C4-2B (cell line): Measurements from ENCODE around the gene SLC51B.

Source experiments
- CTCF ChIP-seq: fragments of 450-650 bp; conservative IDR thresholded peaks from 2 replicates; pipeline ENCODE4 v1.5.1; 2017; ENCODE audit warnings: mild to moderate bottlenecking
- ZFX ChIP-seq: fragments of 450-650 bp; IDR thresholded peaks from 2 replicates; pipeline ENCODE4 v1.6.1; 2017

DNA sequence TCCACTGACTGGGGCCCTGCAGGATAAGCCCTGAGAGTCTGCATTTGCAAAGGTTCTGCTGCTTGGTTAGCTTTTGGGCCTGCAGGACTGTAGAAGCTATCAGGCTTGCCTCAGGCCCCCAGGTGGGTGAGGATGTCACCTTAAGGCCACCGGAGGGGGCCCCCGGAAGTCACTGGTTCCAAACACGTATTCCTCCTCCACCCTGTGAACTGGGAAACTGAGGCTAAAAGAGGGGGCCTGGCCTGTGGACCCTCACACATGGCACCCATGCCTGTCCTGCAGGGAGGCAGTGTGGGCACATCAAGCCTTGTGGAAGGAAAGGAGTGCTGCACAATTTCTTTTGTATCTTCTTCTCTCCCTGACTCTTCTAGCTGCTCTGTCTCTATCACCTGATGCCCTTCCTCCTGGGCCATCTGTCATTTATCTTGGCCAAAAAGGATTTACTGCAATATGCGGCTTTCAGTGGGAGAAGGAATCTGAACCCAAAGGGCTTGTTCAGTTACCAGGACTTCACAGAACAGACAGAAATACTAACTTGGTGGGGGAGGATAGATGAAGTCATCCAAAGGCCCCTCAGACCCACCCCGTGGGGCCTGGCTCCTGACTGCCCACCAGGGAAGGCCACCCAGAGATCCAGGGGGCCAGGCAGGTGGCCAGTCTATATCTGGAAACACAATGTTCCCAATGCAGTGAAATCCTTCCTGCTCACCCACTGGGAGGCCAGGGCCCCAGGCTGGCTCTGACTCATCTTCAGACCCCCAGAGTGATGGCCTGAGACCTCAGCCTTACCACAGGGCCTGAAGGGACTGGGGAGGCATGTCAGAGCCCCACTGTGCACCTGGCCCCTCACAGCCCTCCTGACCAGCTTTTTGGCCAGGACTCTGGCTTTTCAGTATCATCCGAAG is 51.5 kb downstream of the SLC51B start:
- TF ChIP-seq CTCF: no peak
- TF ChIP-seq ZFX: no peak
